GM12873 (cell line): ENCODE results near the gene ULK4.

Experiments
- CTCF ChIP-seq: IDR thresholded peaks from 2 replicates; pipeline ENCODE4 v1.5.1; 2012; ENCODE audit warnings: low read depth, mild to moderate bottlenecking, moderate library complexity, low read length, control low read depth; ENCODE audit not compliant: insufficient read depth; ENCODE audit errors: missing control alignments

The ULK4 gene

GRCh38 chr3:41681479-41681878 lies 280.4 kb downstream of the ULK4 start:
- TF ChIP-seq CTCF, result no peak

DNA sequence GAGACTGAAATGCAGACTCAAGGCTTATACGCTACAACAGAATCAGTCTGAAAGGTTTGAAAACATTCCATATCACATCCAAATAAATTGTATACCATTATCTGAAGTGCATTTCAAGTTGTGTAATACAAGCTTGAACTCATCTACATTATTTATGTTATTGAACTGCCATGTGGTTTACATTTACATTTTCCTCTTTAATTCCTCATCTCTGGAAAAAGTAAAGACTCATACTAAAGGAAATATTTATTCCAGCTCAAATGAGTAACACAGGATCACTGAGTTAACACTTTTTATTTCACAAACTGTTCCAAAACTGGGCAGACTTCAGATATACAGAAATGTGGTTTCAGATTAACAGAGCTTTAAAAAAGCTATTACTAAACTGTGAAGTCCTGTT lies 282.5 kb downstream of the ULK4 start:
- no peak for TF ChIP-seq CTCF

GRCh38 chr3:41674449-41674848 lies 287.5 kb downstream of the ULK4 start:
- TF ChIP-seq CTCF, result no peak

DNA sequence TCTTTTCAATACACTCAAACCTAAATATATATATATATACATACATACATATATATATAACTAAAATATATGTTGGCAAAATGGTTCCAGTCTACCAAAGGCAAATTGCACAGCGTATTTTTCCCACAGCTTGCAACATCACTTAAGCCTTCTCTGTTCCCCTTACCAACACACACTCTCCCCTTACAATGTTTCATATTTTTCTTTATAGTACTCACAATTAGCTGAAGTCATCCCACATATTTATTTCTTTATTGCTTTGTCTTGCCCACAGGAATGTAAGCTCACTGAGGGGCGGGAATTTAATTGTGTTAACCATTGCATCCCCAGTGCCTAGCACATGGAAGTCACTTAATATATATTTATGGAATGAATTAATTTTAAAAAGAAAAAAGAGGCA lies 288.3 kb downstream of the ULK4 start:
- no peak for TF ChIP-seq CTCF

DNA sequence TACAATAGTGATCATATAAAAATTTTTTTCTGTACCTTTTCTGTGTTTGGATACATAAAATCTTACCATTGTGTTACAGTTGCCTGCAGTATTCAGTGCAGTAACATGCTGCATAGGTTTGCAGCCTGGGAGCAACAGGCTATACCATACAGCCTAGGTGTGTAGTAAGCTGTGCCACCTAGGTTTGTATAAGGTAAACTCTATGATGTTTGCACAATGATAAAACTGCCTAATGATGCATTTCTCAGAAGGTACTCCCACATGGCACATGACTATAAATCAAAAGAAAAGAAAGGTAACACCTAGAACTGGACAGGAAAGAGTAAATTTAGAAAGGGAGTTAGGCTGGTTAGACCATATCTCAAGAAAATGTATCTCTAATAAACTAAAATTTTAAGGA lies 293.5 kb downstream of the ULK4 start:
- TF ChIP-seq CTCF, result no peak

DNA sequence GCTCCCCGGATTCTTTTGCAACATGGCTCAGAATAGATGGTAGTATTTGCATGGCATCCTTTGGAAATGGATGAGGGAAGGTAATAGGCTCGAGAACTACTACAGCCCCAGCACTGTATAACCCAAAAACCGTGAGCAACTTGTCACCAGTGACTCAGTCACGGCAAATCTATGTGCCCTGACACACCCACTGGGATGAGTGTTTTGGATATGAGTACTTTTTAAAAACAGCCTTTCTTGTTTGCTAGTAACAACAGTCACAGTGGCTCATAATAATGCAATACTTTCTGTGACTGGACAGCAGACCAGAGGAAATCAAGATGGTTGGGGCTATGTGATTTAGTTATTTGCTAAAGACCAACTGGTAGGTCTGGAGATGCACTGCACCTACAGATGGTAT lies 299.6 kb downstream of the ULK4 start:
- TF ChIP-seq CTCF, result no peak

DNA sequence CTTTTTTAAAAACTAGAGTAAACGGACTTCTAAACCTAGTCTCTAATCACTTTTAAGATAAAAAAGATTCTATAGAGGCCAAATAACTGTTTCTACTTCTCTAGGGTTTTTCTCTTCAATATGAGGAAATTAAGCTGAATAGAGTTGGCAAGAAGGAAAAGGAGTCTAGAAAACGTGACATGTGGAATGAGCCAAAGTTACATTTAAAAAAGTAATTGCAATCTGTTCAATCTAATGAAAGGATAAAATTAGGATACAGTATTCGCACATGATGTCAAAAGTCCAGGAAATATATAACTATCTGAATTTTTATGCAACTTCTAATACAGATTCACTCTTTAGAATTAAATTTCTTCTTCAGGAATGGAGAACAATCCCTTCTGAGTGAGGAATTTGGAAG lies 300.1 kb downstream of the ULK4 start:
- no peak for TF ChIP-seq CTCF

DNA sequence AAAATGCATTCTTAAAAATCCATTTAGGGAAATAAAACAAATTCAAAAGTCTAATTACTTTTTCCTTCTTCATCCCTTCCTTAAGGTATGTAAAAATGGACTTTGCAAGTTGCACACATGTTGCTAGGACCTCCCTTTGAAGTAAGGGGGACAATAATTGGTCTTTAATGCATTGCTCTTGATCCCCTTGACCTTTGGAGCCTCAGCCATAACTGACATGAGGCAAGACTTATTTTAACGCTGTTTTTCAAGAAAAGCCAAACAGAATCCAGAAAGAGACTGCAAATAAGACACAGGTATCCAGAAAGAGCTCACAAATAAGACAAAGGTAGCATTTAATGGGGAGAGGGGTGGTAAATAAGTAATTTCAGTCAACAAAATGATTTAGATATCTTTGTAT lies 301.4 kb downstream of the ULK4 start:
- TF ChIP-seq CTCF, result no peak
